ENCODE data around the gene FILIP1L. TPM values are rescaled to one million over a fixed set of nuclear protein-coding genes. Genes with fewer than 3 reads are reported as not detected.

Gene FILIP1L
- polyA plus RNA-seq, 1 of the 3 experiments (the other 2 are of a cell fraction): 26.8 TPM

DNA sequence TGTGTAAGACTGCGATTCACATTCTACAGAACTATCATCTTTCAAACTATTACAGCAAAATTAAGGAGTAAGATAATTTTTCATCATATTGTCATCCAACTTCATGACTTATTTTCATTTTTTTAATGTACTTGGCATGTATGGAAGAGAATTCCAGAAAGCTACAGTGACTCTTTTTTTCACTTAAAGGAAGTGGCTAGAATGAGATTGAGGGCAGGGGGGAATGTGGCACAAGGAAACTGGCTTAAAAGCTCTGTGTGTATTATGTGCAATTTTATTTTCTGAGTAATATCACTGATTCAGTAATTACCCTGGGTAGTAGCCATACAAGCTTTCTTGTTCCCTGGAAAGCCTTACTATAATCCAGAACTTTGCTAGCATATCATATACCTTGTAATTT, 94.6 kb downstream of the FILIP1L start:
- Histone ChIP-seq H3K27ac (ENCODE audit: low read depth in 2 of 2, low read length in 1 of 2) (peak overlapping the region in 1 of 2 experiments; percentile 28; a peak in 2 of 4 replicates), H3K27me3 (ENCODE audit: insufficient read depth) (no peaks in the 10 kb centered on the region), H3K36me3 (replicated peaks in 1 of 2; ENCODE audit: control insufficient read depth in 1 of 2, insufficient read depth in 2 of 2, low read length in 1 of 2) (peaks cover 0 to 5% of the 10 kb centered on the region in 2 experiments), H3K9ac (0 out of 2 replicates have a peak overlapping the region, but pooled peaks have one; percentile 6), H3K9me2 (no peaks in the 10 kb centered on the region), H3K4me3 (ENCODE audit: low read depth in 2 of 2, low read length in 1 of 2) (no peak overlapping the region), H3K4me2 (no peak overlapping the region; the same call in 1 of the 2 replicates), H3K4me1 (ENCODE audit: control insufficient read depth in 1 of 2, insufficient read depth in 2 of 2, low read depth in 1 of 2, low read length in 1 of 2) (peaks cover 0 to 4% of the 10 kb centered on the region in 2 experiments; a peak in 2 of 4 replicates), H3K79me2 (ENCODE audit: insufficient read depth) (no peaks in the 10 kb centered on the region), H2AFZ (ENCODE audit: low read depth) (no peak overlapping the region), H4K20me1 (ENCODE audit: insufficient read depth) (no peaks in the 10 kb centered on the region), H3F3A (replicated peaks; ENCODE audit: insufficient read depth) (peaks cover 19% of the 10 kb centered on the region), H3K9me3 (peaks cover 7% of the 10 kb centered on the region)
- ChIA-PET POLR2A (no interaction called here), CTCF (interaction anchor here (1.6 kb wide), 1 partner anchor 13 kb away, joined by 4 read pairs; no protein-coding TSS in a partner anchor)
- WGBS (ENCODE audit: low lambda C conversion rate): 67% methylated on average over 1 of the region's 1 CpG
- no peak for TF ChIP-seq RFX5 (IDR thresholded peaks at IDR 0.05; ENCODE audit: low read length)
- TF ChIP-seq PBX3 (IDR thresholded peaks at IDR 0.05): peak; percentile 17; the same call in 1 of the 2 replicates
- no peak for TF ChIP-seq SMC3 (IDR thresholded peaks at IDR 0.05; ENCODE audit: low read depth, low read length)
- DNase-seq: no peak

DNA sequence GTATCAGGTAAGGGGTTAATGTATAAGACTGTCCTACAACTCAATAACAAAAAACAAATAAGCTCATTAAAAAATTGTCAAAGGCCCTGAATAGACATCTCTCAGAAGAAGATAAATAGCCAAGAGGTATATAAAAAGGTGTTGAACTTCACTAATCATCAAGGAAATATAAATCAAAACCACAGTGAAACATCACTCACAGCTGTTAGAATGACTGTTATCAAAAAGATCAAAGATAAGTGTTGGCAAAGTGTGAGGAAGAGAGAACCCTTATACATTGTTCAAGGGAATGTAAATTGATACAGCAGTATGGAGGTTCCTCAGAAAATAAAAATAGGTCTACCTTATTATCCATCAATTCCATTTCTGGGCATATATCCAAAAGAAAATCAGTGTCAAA, 95.5 kb downstream of the FILIP1L start:
- no peak overlapping the region for H3K9ac ChIP-seq
- no peak overlapping the region for H3K4me3 ChIP-seq (ENCODE audit: low read depth in 2 of 2, low read length in 1 of 2)
- peaks cover 0 to 5% of the 10 kb centered on the region in 2 experiments for H3K36me3 ChIP-seq (replicated peaks in 1 of 2; ENCODE audit: control insufficient read depth in 1 of 2, insufficient read depth in 2 of 2, low read length in 1 of 2)
- DNase-seq: no peak
- peaks cover 0 to 4% of the 10 kb centered on the region in 2 experiments; a peak in 1 of 4 replicates for H3K4me1 ChIP-seq (ENCODE audit: control insufficient read depth in 1 of 2, insufficient read depth in 2 of 2, low read depth in 1 of 2, low read length in 1 of 2)
- H3K27ac ChIP-seq (ENCODE audit: low read depth in 2 of 2, low read length in 1 of 2): no peak overlapping the region
- no peak overlapping the region for H2AFZ ChIP-seq (ENCODE audit: low read depth)
- no peaks in the 10 kb centered on the region for H4K20me1 ChIP-seq (ENCODE audit: insufficient read depth)
- no peaks in the 10 kb centered on the region for H3K9me2 ChIP-seq
- peaks cover 19% of the 10 kb centered on the region for H3F3A ChIP-seq (replicated peaks; ENCODE audit: insufficient read depth)
- no peaks in the 10 kb centered on the region for H3K79me2 ChIP-seq (ENCODE audit: insufficient read depth)
- ChIA-PET POLR2A (no interaction called here), CTCF (interaction anchor here (1.6 kb wide), 1 partner anchor 12 kb away, joined by 4 read pairs; no protein-coding TSS in a partner anchor)
- H3K4me2 ChIP-seq: no peak overlapping the region
- TF ChIP-seq FOSL2 (IDR thresholded peaks at IDR 0.05; ENCODE audit: borderline replicate concordance, low read depth) (no peak), MEF2A (IDR thresholded peaks at IDR 0.05; ENCODE audit: borderline replicate concordance, low read depth) (no peak), GABPA (IDR thresholded peaks at IDR 0.05; ENCODE audit: low read depth) (no peak), TEAD4 (IDR thresholded peaks at IDR 0.05; ENCODE audit: borderline replicate concordance, insufficient read depth) (no peak), SIN3A (IDR thresholded peaks at IDR 0.05; ENCODE audit: borderline replicate concordance, low read depth, low read length) (no peak), ELF1 (IDR thresholded peaks at IDR 0.05) (no peak), JUND (IDR thresholded peaks at IDR 0.05) (no peak), TCF12 (IDR thresholded peaks at IDR 0.05) (no peak), EP300 (IDR thresholded peaks at IDR 0.05; ENCODE audit: borderline replicate concordance in 1 of 2, low read depth in 1 of 2, low read length in 1 of 2) (no peak), USF1 (IDR thresholded peaks at IDR 0.05; ENCODE audit: borderline replicate concordance, low read depth) (no peak), SMC3 (IDR thresholded peaks at IDR 0.05; ENCODE audit: low read depth, low read length) (no peak), RCOR1 (IDR thresholded peaks at IDR 0.05; ENCODE audit: low read length) (no peak), CHD2 (IDR thresholded peaks at IDR 0.05; ENCODE audit: low read length, partially characterized antibody) (no peak), RAD21 (IDR thresholded peaks at IDR 0.05; ENCODE audit: low read length) (no peak), YY1 (IDR thresholded peaks at IDR 0.05; ENCODE audit: low read depth) (no peak)
- H3K27me3 ChIP-seq (ENCODE audit: insufficient read depth): no peaks in the 10 kb centered on the region
- H3K9me3 ChIP-seq: peaks cover 7% of the 10 kb centered on the region

All from SK-N-SH (cell line).